Mesendoderm (in vitro differentiated cells): ENCODE measurements around the gene OPCML.

Source experiments
- DNase-seq: peaks from one replicate; pipeline ENCODE4 v3.0.0; 2013
- H2AK5ac ChIP-seq: 2 replicates; pipeline ENCODE4 v1.6.1; 2013; ENCODE audit warnings: low read length, inconsistent platforms
- H2BK120ac ChIP-seq: 2 replicates; pipeline ENCODE4 v1.6.1; 2013; ENCODE audit warnings: low read depth, mild to moderate bottlenecking, low read length, moderate library complexity, mixed read lengths
- H2BK15ac ChIP-seq: replicated peaks from 2 replicates; pipeline ENCODE4 v1.6.1; 2013; ENCODE audit warnings: low read depth, mild to moderate bottlenecking, moderate library complexity
- H2BK5ac ChIP-seq: 2 replicates; pipeline ENCODE4 v1.6.1; 2013; ENCODE audit warnings: low read length, inconsistent platforms
- H3K18ac ChIP-seq: 2 replicates; pipeline ENCODE4 v1.6.1; 2013; ENCODE audit warnings: mild to moderate bottlenecking, low read length, mixed read lengths
- H3K23ac ChIP-seq: one replicate; pipeline ENCODE4 v1.6.1; 2013; ENCODE audit warnings: low read length
- H3K27ac ChIP-seq: 2 replicates; pipeline ENCODE4 v1.5.1; 2013; ENCODE audit warnings: low read depth, mild to moderate bottlenecking, inconsistent platforms, low read length, moderate library complexity
- H3K27me3 ChIP-seq: 2 replicates; pipeline ENCODE4 v1.6.1; 2013; ENCODE audit warnings: low read length, control low read depth, mild to moderate bottlenecking, inconsistent platforms; ENCODE audit not compliant: insufficient read depth, poor library complexity
- H3K36me3 ChIP-seq: 2 replicates; pipeline ENCODE4 v1.6.1; 2013; ENCODE audit warnings: low read length, inconsistent platforms; ENCODE audit not compliant: control insufficient read depth, insufficient read depth
- H3K4ac ChIP-seq: one replicate; pipeline ENCODE4 v1.6.1; 2013; ENCODE audit warnings: low read depth, mild to moderate bottlenecking, low read length, moderate library complexity
- H3K4me1 ChIP-seq: 2 replicates; pipeline ENCODE4 v1.6.1; 2013; ENCODE audit warnings: low read depth, low read length, inconsistent platforms; ENCODE audit not compliant: control insufficient read depth
- H3K4me2 ChIP-seq: 2 replicates; pipeline ENCODE4 v1.6.1; 2013; ENCODE audit warnings: low read length
- H3K4me3 ChIP-seq: 2 replicates; pipeline ENCODE4 v1.5.1; 2013; ENCODE audit warnings: mild to moderate bottlenecking, low read length
- H3K56ac ChIP-seq: one replicate; pipeline ENCODE4 v1.6.1; 2013; ENCODE audit warnings: low read length
- H3K79me1 ChIP-seq: 2 replicates; pipeline ENCODE4 v1.6.1; 2013; ENCODE audit warnings: low read length, inconsistent platforms
- H3K79me2 ChIP-seq: 2 replicates; pipeline ENCODE4 v1.6.1; 2013; ENCODE audit warnings: mild to moderate bottlenecking, low read length; ENCODE audit not compliant: control insufficient read depth, insufficient read depth
- H3K9ac ChIP-seq: 2 replicates; pipeline ENCODE4 v1.6.1; 2013; ENCODE audit warnings: low read length, inconsistent platforms
- H4K5ac ChIP-seq: one replicate; pipeline ENCODE4 v1.6.1; 2013; ENCODE audit warnings: low read length
- H4K8ac ChIP-seq: one replicate; pipeline ENCODE4 v1.6.1; 2013; ENCODE audit warnings: low read depth, mild to moderate bottlenecking, control low read depth, low read length, moderate library complexity
- WGBS: extraction: QIAGEN DNeasy Blood & Tissue Kit; methylation state at CpG from one replicate; pipeline ENCODE4 v1.1.7; 2013; ENCODE audit warnings: low lambda C conversion rate, missing lambda C conversion rate; ENCODE audit not compliant: insufficient coverage; ENCODE audit errors: extremely low coverage; 5-methylcytosine and 5-hydroxymethylcytosine counted together

Gene OPCML

GRCh38 chr11:132452616-132453015, 1079.7 kb downstream of the OPCML start:
- no CpG with 5 or more reads among the region's 1 CpG for WGBS
- Histone ChIP-seq H2BK120ac (no peak overlapping the region), H3K56ac (no peak overlapping the region), H3K4ac (no peak overlapping the region), H3K9ac (no peak overlapping the region), H3K18ac (no peak overlapping the region), H3K4me1 (peaks cover 2% of the 10 kb centered on the region), H3K79me1 (no peaks in the 10 kb centered on the region), H3K27ac (no peak overlapping the region), H3K23ac (no peak overlapping the region), H3K36me3 (no peaks in the 10 kb centered on the region), H2BK15ac (no peak overlapping the region), H3K79me2 (no peaks in the 10 kb centered on the region), H4K8ac (no peak overlapping the region), H3K4me3 (no peak overlapping the region), H4K5ac (no peak overlapping the region), H3K4me2 (no peak overlapping the region), H3K27me3 (no peaks in the 10 kb centered on the region), H2BK5ac (no peak overlapping the region), H2AK5ac (no peak overlapping the region)
- DNase-seq: no peak

- H3K36me3 ChIP-seq: no peaks in the 10 kb centered on the region
- no peaks in the 10 kb centered on the region for H3K79me2 ChIP-seq
- no peak overlapping the region for H3K56ac ChIP-seq
- no peak overlapping the region for H3K4me3 ChIP-seq
- H2AK5ac ChIP-seq: no peak overlapping the region
- no peak overlapping the region for H3K4ac ChIP-seq
- H4K8ac ChIP-seq: no peak overlapping the region
- H3K23ac ChIP-seq: no peak overlapping the region
- H3K18ac ChIP-seq: no peak overlapping the region
- peak; percentile 87 for DNase-seq
- no peak overlapping the region for H2BK5ac ChIP-seq
- no peak overlapping the region for H3K27ac ChIP-seq
- no peaks in the 10 kb centered on the region for H3K27me3 ChIP-seq
- H3K4me1 ChIP-seq: peaks cover 1% of the 10 kb centered on the region
- no peaks in the 10 kb centered on the region for H3K79me1 ChIP-seq
- no peak overlapping the region for H3K9ac ChIP-seq
- no peak overlapping the region for H3K4me2 ChIP-seq
- H2BK15ac ChIP-seq: no peak overlapping the region
- WGBS: no CpG with 5 or more reads among the region's 7 CpGs
- no peak overlapping the region for H4K5ac ChIP-seq
- no peak overlapping the region for H2BK120ac ChIP-seq
These were observed 1080.2 kb downstream of the OPCML start for GRCh38 chr11:132451942-132452601.

GRCh38 chr11:132450631-132451030, 1081.7 kb downstream of the OPCML start:
- Histone ChIP-seq H3K4me2 (no peak overlapping the region), H2BK15ac (no peak overlapping the region), H3K27ac (no peak overlapping the region), H4K5ac (no peak overlapping the region), H2BK120ac (no peak overlapping the region), H3K56ac (no peak overlapping the region), H3K4me3 (no peak overlapping the region), H3K36me3 (no peaks in the 10 kb centered on the region), H3K4ac (no peak overlapping the region), H3K27me3 (no peaks in the 10 kb centered on the region), H4K8ac (no peak overlapping the region), H3K18ac (no peak overlapping the region), H3K79me1 (no peaks in the 10 kb centered on the region), H2BK5ac (no peak overlapping the region), H2AK5ac (no peak overlapping the region), H3K23ac (no peak overlapping the region), H3K79me2 (no peaks in the 10 kb centered on the region), H3K9ac (no peak overlapping the region), H3K4me1 (no peaks in the 10 kb centered on the region)
- no CpG with 5 or more reads among the region's 3 CpGs for WGBS
- no peak for DNase-seq

GRCh38 chr11:132448334-132448995, 1083.8 kb downstream of the OPCML start:
- Histone ChIP-seq H3K36me3 (no peaks in the 10 kb centered on the region), H2BK120ac (no peak overlapping the region), H3K27me3 (no peaks in the 10 kb centered on the region), H3K79me1 (no peaks in the 10 kb centered on the region), H3K27ac (no peak overlapping the region), H3K4me2 (no peak overlapping the region), H2BK5ac (no peak overlapping the region), H4K5ac (no peak overlapping the region), H3K4me3 (no peak overlapping the region), H3K9ac (no peak overlapping the region), H3K56ac (no peak overlapping the region), H3K23ac (no peak overlapping the region), H3K4me1 (no peaks in the 10 kb centered on the region), H4K8ac (no peak overlapping the region), H2BK15ac (no peak overlapping the region), H3K4ac (no peak overlapping the region), H2AK5ac (no peak overlapping the region), H3K79me2 (no peaks in the 10 kb centered on the region), H3K18ac (no peak overlapping the region)
- no CpG with 5 or more reads among the region's 4 CpGs for WGBS
- DNase-seq: peak; percentile 32

GRCh38 chr11:132447761-132448160, 1084.5 kb downstream of the OPCML start:
- Histone ChIP-seq H2BK5ac (no peak overlapping the region), H3K27me3 (no peaks in the 10 kb centered on the region), H3K79me2 (no peaks in the 10 kb centered on the region), H3K27ac (no peak overlapping the region), H3K9ac (no peak overlapping the region), H3K23ac (no peak overlapping the region), H3K4me3 (no peak overlapping the region), H3K4ac (no peak overlapping the region), H2BK120ac (no peak overlapping the region), H3K18ac (no peak overlapping the region), H2AK5ac (no peak overlapping the region), H3K4me2 (no peak overlapping the region), H3K36me3 (no peaks in the 10 kb centered on the region), H3K79me1 (no peaks in the 10 kb centered on the region), H4K5ac (no peak overlapping the region), H4K8ac (no peak overlapping the region), H2BK15ac (no peak overlapping the region), H3K4me1 (no peaks in the 10 kb centered on the region), H3K56ac (no peak overlapping the region)
- no CpG with 5 or more reads among the region's 1 CpG for WGBS
- DNase-seq: no peak
